Gastrocnemius medialis (tissue), 4 donors: ENCODE results near the gene TMEM240. TPM values are rescaled to one million over a fixed set of nuclear protein-coding genes. Genes with fewer than 3 reads are reported as not detected.

ENCODE experiments used
- ATAC-seq, 2 donors: fragments of 150-250 bp; one replicate each; pipeline ENCODE4 v1.9.1; 2016
- DNase-seq, 2 donors: peaks; one replicate each; pipeline ENCODE4 v3.0.0-alpha.2; 2019
- H3K27ac ChIP-seq, 4 donors: fragments of 200-600 bp; sonication (generic); 1 replicate in 1 of 4; 2 replicates in 3 of 4; pipeline ENCODE4 v1.5.1; 2016 to 2018; ENCODE audit warnings: mild to moderate bottlenecking in 2 of 4, moderate library complexity in 1 of 4
- H3K27me3 ChIP-seq, 3 donors: fragments of 200-600 bp; sonication (generic) in 2 of 3; 1 replicate in 1 of 3; 2 replicates in 2 of 3; pipeline versions ENCODE4 v1.5.1 to v1.6.0; 2016 to 2019; ENCODE audit warnings: mild to moderate bottlenecking in 1 of 3, moderate library complexity in 1 of 3
- H3K36me3 ChIP-seq, 2 donors: fragments of 200-600 bp; sonication (generic) in 1 of 2; one replicate each; pipeline ENCODE4 v1.5.1; 2017 to 2018
- H3K4me1 ChIP-seq, 2 donors: fragments of 200-600 bp; sonication (generic) in 1 of 2; one replicate each; pipeline ENCODE4 v1.5.1; 2016 to 2017; ENCODE audit warnings: mild to moderate bottlenecking in 2 of 2
- H3K4me3 ChIP-seq, 4 donors: fragments of 200-600 bp; sonication (generic) in 3 of 4; 1 replicate in 1 of 4; 2 replicates in 3 of 4; pipeline ENCODE4 v1.5.1; 2016 to 2019; ENCODE audit warnings: mild to moderate bottlenecking in 2 of 4
- H3K9me3 ChIP-seq, 3 donors: fragments of 200-600 bp; sonication (generic) in 2 of 3; 1 replicate in 1 of 3; 2 replicates in 2 of 3; pipeline ENCODE4 v1.5.1; 2016 to 2019
- CTCF ChIP-seq, 5 experiments: fragments of 450-650 bp in 3 of 5; fragments of 200-600 bp in 2 of 5; sonication (generic) in 2 of 5; IDR thresholded peaks in 4 of 5; conservative IDR thresholded peaks in 1 of 5; 1 replicate in 4 of 5; 2 replicates in 1 of 5; pipeline ENCODE4 v1.5.1; 2016 to 2019; ENCODE audit warnings: antibody characterized with exemption in 5 of 5, mild to moderate bottlenecking in 3 of 5, moderate library complexity in 3 of 5
- POLR2A ChIP-seq, 2 donors: fragments of 450-650 bp; IDR thresholded peaks; one replicate each; pipeline ENCODE4 v1.6.1; 2017; ENCODE audit warnings: antibody characterized with exemption in 2 of 2, mild to moderate bottlenecking in 2 of 2, moderate library complexity in 2 of 2
- in situ Hi-C, 4 donors: fragments of 200-750 bp; cut with MboI; loops; one replicate each; pipeline versions ENCODE4 v1.15.0 to v1.8.0; 2017; ENCODE audit warnings: low sequenced_read_pairs in 4 of 4
- intact Hi-C: fragments of 100-400 bp; cut with DNase I; formaldehyde crosslinking; loops from one replicate; pipeline ENCODE4 v1.15.1; 2023; ENCODE audit warnings: low total_unique reads
- total RNA-seq, 4 donors: library from RNA; depleted of rRNA; stranded (reverse); fragments of >200 nt; gene quantifications; one replicate each; pipeline versions ENCODE4 v1.1.0 to v1.2.3, GENCODE V29; 2016

The TMEM240 gene
- total RNA-seq, 4 donors from 2014 or later, result 1.1 to 2.0 (median 1.9) TPM; not detected in 1

- no peak for ATAC-seq
- in situ Hi-C loops, result no loop called here
- peaks cover 0 to 9% of the 10 kb centered on the region in 2 donors for H3K36me3 ChIP-seq
Measured at GRCh38 chr1:1547476-1547875, 7.1 kb upstream of the TMEM240 start.

GRCh38 chr1:1547011-1547410 is 6.6 kb upstream of the TMEM240 start:
- Histone ChIP-seq H3K27me3 (no peaks in the 10 kb centered on the region), H3K27ac (peak overlapping the region in 1 of 4 donors; percentile 90), H3K36me3 (peaks cover 0 to 10% of the 10 kb centered on the region in 2 donors), H3K4me3 (no peak overlapping the region), H3K4me1 (peaks cover 13 to 39% of the 10 kb centered on the region in 2 donors), H3K9me3 (no peaks in the 10 kb centered on the region)
- ATAC-seq, result no peak
- in situ Hi-C loops, result no loop called here
- intact Hi-C loops, result no loop called here
- TF ChIP-seq CTCF (IDR thresholded peaks at IDR 0.05 in 4 of 5, conservative IDR thresholded peaks at IDR 0.05 in 1 of 5) (no peak), POLR2A (IDR thresholded peaks at IDR 0.05) (no peak)
- DNase-seq, result no peak

More at GRCh38 chr1:1547476-1547875, 7.1 kb upstream of the TMEM240 start:
- intact Hi-C loops, result no loop called here
- Histone ChIP-seq H3K4me1 (peaks cover 13 to 43% of the 10 kb centered on the region in 2 donors), H3K4me3 (no peak overlapping the region), H3K27ac (peak overlapping the region in 2 of 4 donors; percentile 5 to 90), H3K9me3 (no peaks in the 10 kb centered on the region), H3K27me3 (no peaks in the 10 kb centered on the region)
- no peak for DNase-seq
- TF ChIP-seq POLR2A (IDR thresholded peaks at IDR 0.05) (no peak), CTCF (IDR thresholded peaks at IDR 0.05 in 4 of 5, conservative IDR thresholded peaks at IDR 0.05 in 1 of 5) (no peak)

DNA sequence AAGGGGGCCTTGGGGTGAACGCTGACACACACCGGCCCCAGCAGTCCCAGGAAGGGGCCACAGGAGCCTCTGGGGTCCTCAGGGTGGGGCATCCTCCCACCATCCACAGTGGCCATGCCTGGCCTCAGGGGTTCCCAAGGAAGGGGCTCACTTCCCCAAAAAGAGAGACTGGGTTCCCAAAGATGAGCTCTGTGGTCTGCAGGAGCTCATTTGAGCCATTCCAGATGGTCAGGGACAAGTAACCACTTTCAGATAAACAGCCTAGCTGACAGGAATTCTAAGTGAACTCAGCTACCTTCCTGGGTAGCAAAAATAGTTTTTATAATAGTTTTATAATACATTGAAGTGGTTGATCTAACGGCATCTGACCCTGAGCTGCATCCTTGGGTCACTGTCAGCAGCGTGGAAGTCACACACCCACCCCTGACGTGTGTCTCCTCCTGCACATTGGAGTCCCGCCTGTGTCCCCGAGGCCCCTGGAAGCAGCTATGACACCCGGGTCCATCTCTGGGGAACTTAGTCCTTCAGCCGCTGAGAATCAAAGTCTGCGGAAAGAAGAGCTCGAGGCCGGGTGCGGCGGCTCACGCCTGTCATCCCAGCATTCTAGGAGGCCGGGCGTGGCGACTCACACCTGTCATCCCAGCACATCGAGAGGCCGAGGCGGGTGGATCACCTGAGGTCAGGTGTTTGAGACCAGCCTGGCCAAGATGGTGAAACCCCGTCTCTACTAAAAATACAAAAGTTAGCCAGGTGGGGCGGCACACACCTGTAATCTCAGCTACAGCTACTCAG is 5.7 kb upstream of the TMEM240 start:
- intact Hi-C loops, result no loop called here

DNA sequence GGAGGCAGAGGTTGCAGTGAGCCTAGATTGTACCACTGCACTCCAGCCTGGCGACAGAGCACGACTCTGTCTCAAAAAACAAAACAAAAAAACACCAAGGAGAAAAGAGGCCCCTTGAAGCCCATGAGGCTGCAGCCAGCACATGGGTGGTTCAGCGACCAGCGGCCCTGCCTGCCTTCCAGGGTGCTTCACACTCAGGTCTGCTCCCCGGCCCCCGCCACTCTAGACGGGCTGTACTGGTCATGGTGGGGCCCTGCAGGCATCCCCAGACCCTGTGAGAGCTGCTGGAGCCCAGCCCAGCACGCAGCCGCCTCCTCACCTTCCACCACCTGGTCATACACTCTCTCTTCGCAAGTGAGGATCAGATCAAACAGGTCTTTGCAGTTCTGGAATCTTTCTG is 4.1 kb upstream of the TMEM240 start:
- ATAC-seq, result no peak
- H3K27ac ChIP-seq, result peak overlapping the region; percentile 58 to 80 (median 76)

More for the DNA sequence above, 5.7 kb upstream of the TMEM240 start:
- H3K4me1 ChIP-seq, result peaks cover 10 to 30% of the 10 kb centered on the region in 2 donors
- in situ Hi-C loops, result no loop called here
- H3K9me3 ChIP-seq, result no peaks in the 10 kb centered on the region
- H3K36me3 ChIP-seq, result peaks cover 0 to 17% of the 10 kb centered on the region in 2 donors
- H3K27ac ChIP-seq, result peak overlapping the region in 1 of 4 donors; percentile 80
- DNase-seq (no peak), ATAC-seq (no peak)
- TF ChIP-seq POLR2A (IDR thresholded peaks at IDR 0.05) (no peak), CTCF (IDR thresholded peaks at IDR 0.05 in 4 of 5, conservative IDR thresholded peaks at IDR 0.05 in 1 of 5) (no peak)
- no peaks in the 10 kb centered on the region for H3K27me3 ChIP-seq
- H3K4me3 ChIP-seq, result no peak overlapping the region

More for the DNA sequence above, 4.1 kb upstream of the TMEM240 start:
- in situ Hi-C loops, result no loop called here
- intact Hi-C loops, result no loop called here
- H3K36me3 ChIP-seq, result peaks cover 0 to 18% of the 10 kb centered on the region in 2 donors
- H3K4me3 ChIP-seq, result no peak overlapping the region
- TF ChIP-seq POLR2A (IDR thresholded peaks at IDR 0.05) (no peak), CTCF (IDR thresholded peaks at IDR 0.05 in 4 of 5, conservative IDR thresholded peaks at IDR 0.05 in 1 of 5) (no peak)
- H3K9me3 ChIP-seq, result no peaks in the 10 kb centered on the region
- no peak for DNase-seq
- no peaks in the 10 kb centered on the region for H3K27me3 ChIP-seq
- H3K4me1 ChIP-seq, result peaks cover 0 to 27% of the 10 kb centered on the region in 2 donors
